Stomach (tissue), 9 donors: ENCODE data around the gene PHACTR3. TPM values are rescaled to one million over a fixed set of nuclear protein-coding genes. Genes with fewer than 3 reads are reported as not detected.

Experiments used
- DNase-seq, 2 donors: peaks; one replicate each; pipeline versions ENCODE4 v3.0.0 to v3.0.0-alpha.2; 2013 to 2019
- H3K27ac ChIP-seq, 5 donors: fragments of 200-600 bp in 4 of 5; sonication (generic) in 4 of 5; one replicate each; pipeline ENCODE4 v1.5.1; 2013 to 2019; ENCODE audit warnings: mild to moderate bottlenecking in 1 of 5, moderate library complexity in 1 of 5
- H3K27me3 ChIP-seq, 3 donors: fragments of 200-600 bp; sonication (generic); one replicate each; pipeline ENCODE4 v1.5.1; 2017 to 2019; ENCODE audit warnings: mixed run types in 1 of 3
- H3K36me3 ChIP-seq, 4 donors: fragments of 200-600 bp; sonication (generic); 1 replicate in 3 of 4; 2 replicates in 1 of 4; pipeline ENCODE4 v1.5.1; 2016 to 2019
- H3K4me1 ChIP-seq, 4 donors: fragments of 200-600 bp; sonication (generic); one replicate each; pipeline ENCODE4 v1.5.1; 2016 to 2019
- H3K4me3 ChIP-seq, 4 donors: fragments of 200-600 bp; sonication (generic) in 3 of 4; one replicate each; pipeline ENCODE4 v1.5.1; 2016 to 2019; ENCODE audit warnings: mild to moderate bottlenecking in 1 of 4
- H3K9me3 ChIP-seq, 4 donors: fragments of 200-600 bp; sonication (generic); one replicate each; pipeline ENCODE4 v1.5.1; 2016 to 2019
- CTCF ChIP-seq, 7 experiments: fragments of 450-650 bp in 4 of 7; fragments of 200-600 bp in 3 of 7; sonication (generic) in 3 of 7; IDR thresholded peaks; one replicate each; pipeline ENCODE4 v1.5.1; 2016 to 2019; ENCODE audit warnings: antibody characterized with exemption in 7 of 7, control low read depth in 2 of 7, mild to moderate bottlenecking in 1 of 7
- EP300 ChIP-seq: sonication (generic); formaldehyde crosslinking; IDR thresholded peaks from one replicate; pipeline ENCODE4 v1.6.1; 2017; ENCODE audit warnings: antibody characterized with exemption
- POLR2A ChIP-seq, 4 donors: fragments of 450-650 bp; IDR thresholded peaks; one replicate each; pipeline ENCODE4 v1.6.1; 2016; ENCODE audit warnings: antibody characterized with exemption in 4 of 4, control low read depth in 2 of 4, mild to moderate bottlenecking in 1 of 4, moderate library complexity in 1 of 4
- POLR2AphosphoS5 ChIP-seq, 3 donors: sonication (generic); formaldehyde crosslinking; IDR thresholded peaks; one replicate each; pipeline ENCODE4 v1.6.1; 2016; ENCODE audit warnings: antibody characterized with exemption in 3 of 3
- WGBS, 5 donors: extraction: QIAGEN DNeasy Blood & Tissue Kit in 3 of 5; methylation state at CpG; one replicate each; pipeline versions ENCODE4 v1.1.5 to v1.1.7; 2013 to 2018; 5-methylcytosine and 5-hydroxymethylcytosine counted together
- intact Hi-C: fragments of 100-400 bp; cut with DNase I; formaldehyde crosslinking; loops from one replicate; pipeline ENCODE4 v1.15.1; 2023; ENCODE audit warnings: low total_unique reads
- polyA plus RNA-seq, 3 donors: library from polyadenylated mRNA; stranded (reverse); fragments of 200-250 nt; gene quantifications; one replicate each; pipeline ENCODE4 v1.2.3, GENCODE V29; 2013
- total RNA-seq, 5 donors: library from RNA; depleted of rRNA; stranded (reverse); fragments of >200 nt; gene quantifications; one replicate each; pipeline versions ENCODE4 v1.1.0 to v1.2.3, GENCODE V29; 2014 to 2016
- donor health status: healthy with polysubstance abuse.
- donor health status: Bipolar disorder and iron deficiency.
- donor health status: healthy.

PHACTR3 gene
- total and polyA plus RNA-seq, 8 donors = 0.55 to 3.7 (median 3.2) TPM; not detected in 3

- H3K4me1 ChIP-seq = peaks cover 0 to 8% (median 0%) of the 10 kb centered on the region in 4 donors
- H3K9me3 ChIP-seq = no peaks in the 10 kb centered on the region
- H3K27ac ChIP-seq = no peak overlapping the region
- no peak overlapping the region for H3K4me3 ChIP-seq
- H3K27me3 ChIP-seq = peaks cover 0 to 25% (median 0%) of the 10 kb centered on the region in 3 donors
- TF ChIP-seq POLR2A (IDR thresholded peaks at IDR 0.05) = no peak
- TF ChIP-seq EP300 = no peak
- no peak for TF ChIP-seq CTCF (IDR thresholded peaks at IDR 0.05)
- no peak for TF ChIP-seq POLR2AphosphoS5 (IDR thresholded peaks at IDR 0.05)
- H3K36me3 ChIP-seq = no peaks in the 10 kb centered on the region
- DNase-seq = no peak
- 46 to 72% (median 55%) methylated on average over 3 of the region's 3 CpGs for WGBS, 5 donors
- intact Hi-C loops = no loop called here
Observed at GRCh38 chr20:59770270-59770669, 165.9 kb downstream of the PHACTR3 start.

GRCh38 chr20:59770851-59771250 lies 166.5 kb downstream of the PHACTR3 start:
- H3K27me3 ChIP-seq = peaks cover 0 to 25% (median 0%) of the 10 kb centered on the region in 3 donors
- intact Hi-C loops = no loop called here
- H3K36me3 ChIP-seq = no peaks in the 10 kb centered on the region
- no peak for DNase-seq
- H3K4me1 ChIP-seq = peaks cover 0 to 8% (median 0%) of the 10 kb centered on the region in 4 donors
- 79 to 88% (median 82%) methylated on average over 6 to 7 of the region's 7 CpGs for WGBS, 5 donors
- TF ChIP-seq POLR2A (IDR thresholded peaks at IDR 0.05) (no peak), EP300 (no peak), POLR2AphosphoS5 (IDR thresholded peaks at IDR 0.05) (no peak), CTCF (IDR thresholded peaks at IDR 0.05) (no peak)
- H3K4me3 ChIP-seq = no peak overlapping the region
- H3K27ac ChIP-seq = no peak overlapping the region
- H3K9me3 ChIP-seq = no peaks in the 10 kb centered on the region

GRCh38 chr20:59771506-59772372 lies 167.4 kb downstream of the PHACTR3 start:
- Histone ChIP-seq H3K9me3 (no peaks in the 10 kb centered on the region), H3K4me1 (peaks cover 0 to 8% (median 0%) of the 10 kb centered on the region in 4 donors), H3K27ac (no peak overlapping the region), H3K4me3 (no peak overlapping the region), H3K27me3 (peaks cover 0 to 17% (median 0%) of the 10 kb centered on the region in 3 donors), H3K36me3 (no peaks in the 10 kb centered on the region)
- TF ChIP-seq CTCF (IDR thresholded peaks at IDR 0.05) = no peak
- TF ChIP-seq EP300 = no peak
- TF ChIP-seq POLR2A (IDR thresholded peaks at IDR 0.05) = no peak
- no peak for TF ChIP-seq POLR2AphosphoS5 (IDR thresholded peaks at IDR 0.05)
- intact Hi-C loops = no loop called here
- WGBS, 5 donors = 53 to 59% (median 56%) methylated on average over 11 of the region's 11 CpGs
- no peak for DNase-seq

GRCh38 chr20:59772373-59772705 lies 168.0 kb downstream of the PHACTR3 start:
- Histone ChIP-seq H3K4me3 (no peak overlapping the region), H3K9me3 (no peaks in the 10 kb centered on the region), H3K36me3 (no peaks in the 10 kb centered on the region), H3K4me1 (peaks cover 0 to 8% (median 0%) of the 10 kb centered on the region in 4 donors), H3K27ac (no peak overlapping the region), H3K27me3 (peaks cover 0 to 17% (median 0%) of the 10 kb centered on the region in 3 donors)
- whole genome bisulfite sequencing, 5 donors = 63 to 82% (median 70%) methylated on average over 5 to 6 of the region's 6 CpGs
- intact Hi-C loops = no loop called here
- TF ChIP-seq CTCF (IDR thresholded peaks at IDR 0.05) (no peak), POLR2A (IDR thresholded peaks at IDR 0.05) (no peak), POLR2AphosphoS5 (IDR thresholded peaks at IDR 0.05) (no peak), EP300 (no peak)
- no peak for DNase-seq
